Thymus (tissue), 11 donors: Measurements from ENCODE around the gene CCR7. TPM values are rescaled to one million over a fixed set of nuclear protein-coding genes. Genes with fewer than 3 reads are reported as not detected.

ENCODE experiments used
- DNase-seq, 9 donors: peaks; one replicate each; pipeline ENCODE4 v3.0.0-alpha.2; 2013; ENCODE audit warnings: low spot score in 9 of 9, low read depth in 6 of 9, missing footprints in 1 of 9
- H3K27ac ChIP-seq, 2 donors: one replicate each; pipeline ENCODE4 v1.5.1; 2013; ENCODE audit warnings: control low read depth in 1 of 2, low read depth in 1 of 2, low read length in 1 of 2, mild to moderate bottlenecking in 1 of 2, moderate library complexity in 1 of 2
- H3K27me3 ChIP-seq, 2 donors: one replicate each; pipeline ENCODE4 v1.5.1; 2013; ENCODE audit warnings: low read length in 1 of 2; ENCODE audit not compliant: control insufficient read depth in 2 of 2, insufficient read depth in 1 of 2
- H3K36me3 ChIP-seq, 2 donors: one replicate each; pipeline ENCODE4 v1.5.1; 2013; ENCODE audit warnings: low read length in 1 of 2, mild to moderate bottlenecking in 1 of 2, moderate library complexity in 1 of 2; ENCODE audit not compliant: control insufficient read depth in 2 of 2, insufficient read depth in 2 of 2
- H3K4me1 ChIP-seq, 2 donors: one replicate each; pipeline ENCODE4 v1.5.1; 2013; ENCODE audit warnings: low read length in 2 of 2; ENCODE audit not compliant: control insufficient read depth in 2 of 2, insufficient read depth in 2 of 2
- H3K4me3 ChIP-seq, 2 donors: one replicate each; pipeline ENCODE4 v1.5.1; 2013; ENCODE audit warnings: low read length in 2 of 2, control low read depth in 1 of 2, mild to moderate bottlenecking in 1 of 2
- H3K9me3 ChIP-seq, 2 donors: one replicate each; pipeline ENCODE4 v1.5.1; 2013; ENCODE audit warnings: low read length in 1 of 2, mild to moderate bottlenecking in 1 of 2; ENCODE audit not compliant: control insufficient read depth in 2 of 2, insufficient read depth in 1 of 2
- WGBS: extraction: QIAGEN DNeasy Blood & Tissue Kit; methylation state at CpG from one replicate; pipeline ENCODE4 v1.1.7; 2013; 5-methylcytosine and 5-hydroxymethylcytosine counted together
- polyA plus RNA-seq: library from polyadenylated mRNA; stranded (reverse); fragments of 200-250 nt; gene quantifications from one replicate; pipeline ENCODE4 v1.2.3, GENCODE V29; 2013
- total RNA-seq: library from RNA; stranded (reverse); fragments of 120-200 nt; gene quantifications from one replicate; pipeline ENCODE4 v1.2.4, GENCODE V29; 2013
- donor health status: healthy.

CCR7 gene
- total and polyA plus RNA-seq, 2 donors, result 60.3 to 102 TPM

GRCh38 chr17:40559954-40560591 lies 5.2 kb downstream of the CCR7 start:
- H3K9me3 ChIP-seq, result no peaks in the 10 kb centered on the region
- peak overlapping the region; percentile 28 to 56 for H3K4me3 ChIP-seq
- peaks cover 0 to 16% of the 10 kb centered on the region in 2 donors for H3K36me3 ChIP-seq
- 14% methylated on average over 13 of the region's 13 CpGs for WGBS
- H3K4me1 ChIP-seq, result peaks cover 36 to 88% of the 10 kb centered on the region in 2 donors
- H3K27me3 ChIP-seq, result no peaks in the 10 kb centered on the region
- peak overlapping the region; percentile 72 to 80 for H3K27ac ChIP-seq
- peak in 7 of 9 donors; percentile 77 to 92 (median 86) for DNase-seq

- H3K4me3 ChIP-seq, result no peak overlapping the region
- DNase-seq, result no peak
- peaks cover 0 to 2% of the 10 kb centered on the region in 2 donors for H3K9me3 ChIP-seq
- no peaks in the 10 kb centered on the region for H3K27me3 ChIP-seq
- peaks cover 0 to 22% of the 10 kb centered on the region in 2 donors for H3K36me3 ChIP-seq
- WGBS, result 82% methylated on average over 5 of the region's 5 CpGs
- H3K27ac ChIP-seq, result peak overlapping the region in 1 of 2 donors; percentile 80
- H3K4me1 ChIP-seq, result peaks cover 38 to 88% of the 10 kb centered on the region in 2 donors
Measured at GRCh38 chr17:40559564-40559916, 5.7 kb downstream of the CCR7 start.

- WGBS, result 95% methylated on average over 10 of the region's 10 CpGs
- Histone ChIP-seq H3K4me3 (no peak overlapping the region), H3K27me3 (no peaks in the 10 kb centered on the region), H3K36me3 (peaks cover 0 to 26% of the 10 kb centered on the region in 2 donors), H3K4me1 (peaks cover 43 to 88% of the 10 kb centered on the region in 2 donors), H3K27ac (peak overlapping the region; percentile 23 to 36), H3K9me3 (peaks cover 0 to 5% of the 10 kb centered on the region in 2 donors)
- no peak for DNase-seq
Measured at GRCh38 chr17:40558890-40559563, 6.2 kb downstream of the CCR7 start.

GRCh38 chr17:40558300-40558889 lies 6.9 kb downstream of the CCR7 start:
- DNase-seq, result no peak
- H3K27ac ChIP-seq, result peak overlapping the region; percentile 23 to 36
- peaks cover 0 to 5% of the 10 kb centered on the region in 2 donors for H3K9me3 ChIP-seq
- WGBS, result 95% methylated on average over 9 of the region's 9 CpGs
- no peaks in the 10 kb centered on the region for H3K27me3 ChIP-seq
- H3K4me1 ChIP-seq, result peaks cover 49 to 93% of the 10 kb centered on the region in 2 donors
- H3K4me3 ChIP-seq, result no peak overlapping the region
- peaks cover 0 to 31% of the 10 kb centered on the region in 2 donors for H3K36me3 ChIP-seq

GRCh38 chr17:40557531-40558299 lies 7.6 kb downstream of the CCR7 start:
- peak in 1 of 9 donors; percentile 62 for DNase-seq
- WGBS, result 48% methylated on average over 6 of the region's 6 CpGs

GRCh38 chr17:40556884-40557414 lies 8.3 kb downstream of the CCR7 start:
- Histone ChIP-seq H3K9me3 (peaks cover 0 to 5% of the 10 kb centered on the region in 2 donors), H3K4me1 (peaks cover 57 to 99% of the 10 kb centered on the region in 2 donors), H3K27ac (peak overlapping the region; percentile 48 to 67), H3K36me3 (peaks cover 0 to 35% of the 10 kb centered on the region in 2 donors), H3K27me3 (no peaks in the 10 kb centered on the region), H3K4me3 (no peak overlapping the region)
- WGBS, result 12% methylated on average over 16 of the region's 16 CpGs
- peak in 1 of 9 donors; percentile 56 for DNase-seq

More at GRCh38 chr17:40557531-40558299, 7.6 kb downstream of the CCR7 start:
- H3K4me1 ChIP-seq, result peaks cover 55 to 94% of the 10 kb centered on the region in 2 donors
- peak overlapping the region; percentile 48 to 67 for H3K27ac ChIP-seq
- peaks cover 0 to 5% of the 10 kb centered on the region in 2 donors for H3K9me3 ChIP-seq
- peaks cover 0 to 35% of the 10 kb centered on the region in 2 donors for H3K36me3 ChIP-seq
- H3K27me3 ChIP-seq, result no peaks in the 10 kb centered on the region
- H3K4me3 ChIP-seq, result no peak overlapping the region

- Histone ChIP-seq H3K27ac (no peak overlapping the region), H3K27me3 (no peaks in the 10 kb centered on the region), H3K9me3 (peaks cover 0 to 5% of the 10 kb centered on the region in 2 donors), H3K36me3 (peaks cover 0 to 35% of the 10 kb centered on the region in 2 donors), H3K4me3 (no peak overlapping the region), H3K4me1 (peaks cover 60 to 99% of the 10 kb centered on the region in 2 donors)
- DNase-seq, result peak in 1 of 9 donors; percentile 19
- 97% methylated on average over 1 of the region's 1 CpG for WGBS
Measured at GRCh38 chr17:40556198-40556661, 9.0 kb downstream of the CCR7 start.

- peaks cover 58 to 97% of the 10 kb centered on the region in 2 donors for H3K4me1 ChIP-seq
- 98% methylated on average over 26 of the region's 26 CpGs for WGBS
- no peaks in the 10 kb centered on the region for H3K27me3 ChIP-seq
- H3K4me3 ChIP-seq, result no peak overlapping the region
- H3K36me3 ChIP-seq, result peaks cover 0 to 35% of the 10 kb centered on the region in 2 donors
- DNase-seq, result no peak
- H3K9me3 ChIP-seq, result peaks cover 0 to 5% of the 10 kb centered on the region in 2 donors
- no peak overlapping the region for H3K27ac ChIP-seq
Measured at GRCh38 chr17:40555296-40556190, 9.7 kb downstream of the CCR7 start.
